HG03378 (cell line): ENCODE results near the gene SCAMP4.

Experiments
- ATAC-seq: cut with Tn5 transposase; IDR thresholded peaks from one replicate; pipeline ENCODE4 v1.9.1; 2021; ENCODE audit warnings: mild to moderate bottlenecking, moderate library complexity; ENCODE audit not compliant: unreplicated experiment

SCAMP4 gene

GRCh38 chr19:1935484-1936208 lies 30.4 kb downstream of the SCAMP4 start:
- ATAC-seq = no peak

- ATAC-seq = no peak
These were observed 31.2 kb downstream of the SCAMP4 start for GRCh38 chr19:1936430-1936829.

GRCh38 chr19:1936916-1937610 lies 31.9 kb downstream of the SCAMP4 start:
- ATAC-seq = no peak

- ATAC-seq = no peak
These were observed 32.9 kb downstream of the SCAMP4 start for GRCh38 chr19:1938071-1938470.

- no peak for ATAC-seq
These were observed 36.2 kb downstream of the SCAMP4 start, which contains the start of gene CSNK1G2 for GRCh38 chr19:1941146-1942077. CSNK1G2 (plus strand) TSS chr19:1941172; CDS start chr19:1969773, 28,601 bp downstream.

GRCh38 chr19:1942078-1942933 lies 37.1 kb downstream of the SCAMP4 start:
- ATAC-seq = no peak

- no peak for ATAC-seq
These were observed 37.8 kb downstream of the SCAMP4 start for GRCh38 chr19:1942934-1943555.

- no peak for ATAC-seq
These were observed 38.5 kb downstream of the SCAMP4 start for GRCh38 chr19:1943661-1944087.

- no peak for ATAC-seq
These were observed 39.1 kb downstream of the SCAMP4 start for GRCh38 chr19:1944088-1944915.

GRCh38 chr19:1944916-1945561 lies 39.8 kb downstream of the SCAMP4 start:
- no peak for ATAC-seq

GRCh38 chr19:1945899-1946298 lies 40.7 kb downstream of the SCAMP4 start:
- ATAC-seq = no peak

GRCh38 chr19:1947651-1948209 lies 42.5 kb downstream of the SCAMP4 start:
- no peak for ATAC-seq

GRCh38 chr19:1949304-1950101 lies 44.3 kb downstream of the SCAMP4 start:
- ATAC-seq = no peak

GRCh38 chr19:1950640-1951039 lies 45.4 kb downstream of the SCAMP4 start:
- no peak for ATAC-seq

GRCh38 chr19:1952635-1953034 lies 47.4 kb downstream of the SCAMP4 start:
- ATAC-seq = no peak

GRCh38 chr19:1953037-1953436 lies 47.8 kb downstream of the SCAMP4 start:
- no peak for ATAC-seq

- ATAC-seq = no peak
These were observed 48.4 kb downstream of the SCAMP4 start for GRCh38 chr19:1953441-1954094.
